Hepatocyte (in vitro differentiated cells): ENCODE measurements around the gene BRINP2.

Experiments
- CTCF ChIP-seq: fragments of 200-600 bp; sonication (generic); IDR thresholded peaks from 2 replicates; pipeline ENCODE4 v1.5.1; 2016; ENCODE audit warnings: antibody characterized with exemption, mild to moderate bottlenecking; ENCODE audit not compliant: poor library complexity
- EZH2 ChIP-seq: fragments of 200-600 bp; sonication (generic); IDR thresholded peaks from 2 replicates; pipeline ENCODE4 v1.6.1; 2016; ENCODE audit warnings: antibody characterized with exemption, mild to moderate bottlenecking, borderline replicate concordance
- EZH2phosphoT487 ChIP-seq: fragments of 200-600 bp; sonication (generic); IDR thresholded peaks from one replicate; pipeline ENCODE4 v1.6.1; 2018; ENCODE audit warnings: antibody characterized with exemption, mild to moderate bottlenecking, low read depth, moderate library complexity; ENCODE audit not compliant: unreplicated experiment, severe bottlenecking

- no peak for TF ChIP-seq CTCF
- no peak for TF ChIP-seq EZH2
- no peak for TF ChIP-seq EZH2phosphoT487
Observed at GRCh38 chr1:177274687-177275211, 104.0 kb downstream of the BRINP2 start.
